AML-193 (cell line): ENCODE measurements around the gene PRR7.

Experiments used
- DNase-seq, 2 experiments: peaks; one replicate each; lab custom pipeline; 2025; lab: John Stamatoyannopoulos, UW

PRR7 gene

GRCh38 chr5:177469750-177470525 lies 23.3 kb downstream of the PRR7 start:
- no peak for DNase-seq

GRCh38 chr5:177470759-177471536 lies 24.3 kb downstream of the PRR7 start:
- no peak for DNase-seq

GRCh38 chr5:177471610-177472356 lies 25.2 kb downstream of the PRR7 start:
- DNase-seq: no peak

DNA sequence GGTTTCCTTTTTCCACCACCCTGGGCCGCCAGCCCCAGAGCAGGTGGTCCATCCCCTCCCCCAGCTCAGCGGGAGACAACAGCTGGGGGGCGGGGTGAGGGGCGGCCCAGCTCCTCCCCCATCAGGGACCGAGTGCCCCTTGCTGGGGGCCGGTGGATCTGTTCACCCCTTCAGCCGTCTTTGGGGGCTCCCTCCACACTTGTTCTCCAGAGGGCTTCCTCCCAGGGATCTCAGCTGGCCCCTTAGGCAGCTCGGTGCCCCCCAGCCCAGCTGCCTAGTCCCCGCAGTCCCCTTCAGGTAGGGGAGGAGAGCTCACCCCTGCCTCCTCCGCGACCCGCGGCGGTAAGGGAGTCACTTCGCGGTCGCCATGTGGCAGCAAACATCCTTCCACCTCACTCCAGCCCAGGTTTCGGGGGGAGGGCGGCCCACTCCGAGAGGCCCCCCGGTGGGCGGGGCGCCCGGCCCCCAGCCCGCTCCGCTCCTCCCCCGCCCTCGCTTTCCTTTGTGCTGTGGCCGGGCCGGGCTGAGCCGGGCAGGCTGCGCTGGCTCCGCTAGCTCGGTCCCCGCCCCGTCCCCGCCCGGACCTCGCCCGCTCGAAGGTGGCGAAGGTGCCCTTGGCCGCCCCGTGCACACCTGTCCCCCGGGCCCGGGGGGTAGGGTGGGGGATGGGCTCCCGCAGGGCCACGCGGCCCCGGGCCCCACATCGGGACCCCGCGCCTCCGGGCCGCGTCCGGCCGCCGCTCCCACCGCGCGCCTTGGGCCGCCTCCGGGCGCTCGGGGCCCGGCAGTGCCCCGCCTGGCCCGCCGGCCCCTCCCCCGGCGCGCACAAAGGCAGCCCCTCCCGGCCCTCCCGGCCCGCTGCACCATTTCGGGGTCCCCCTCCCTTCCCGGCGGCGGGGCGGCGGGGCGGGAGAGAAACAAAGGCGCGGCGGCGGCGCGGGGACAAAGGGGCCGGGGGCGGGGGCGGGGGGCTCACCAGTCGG lies 26.1 kb downstream of the PRR7 start:
- no peak for DNase-seq

- no peak for DNase-seq
Measured at GRCh38 chr5:177473443-177474001, 26.9 kb downstream of the PRR7 start, which contains the start of gene DBN1. Gene DBN1, minus strand, starts transcription at chr5:177473634. Its CDS starts 113 bp downstream, at chr5:177473521.

- DNase-seq: no peak
Measured at GRCh38 chr5:177474002-177474476, 27.4 kb downstream of the PRR7 start.

GRCh38 chr5:177474846-177475562 lies 28.4 kb downstream of the PRR7 start:
- DNase-seq: no peak

- DNase-seq: no peak
Measured at GRCh38 chr5:177475563-177476427, 29.2 kb downstream of the PRR7 start.

GRCh38 chr5:177476531-177477233 lies 30.1 kb downstream of the PRR7 start:
- no peak for DNase-seq

DNA sequence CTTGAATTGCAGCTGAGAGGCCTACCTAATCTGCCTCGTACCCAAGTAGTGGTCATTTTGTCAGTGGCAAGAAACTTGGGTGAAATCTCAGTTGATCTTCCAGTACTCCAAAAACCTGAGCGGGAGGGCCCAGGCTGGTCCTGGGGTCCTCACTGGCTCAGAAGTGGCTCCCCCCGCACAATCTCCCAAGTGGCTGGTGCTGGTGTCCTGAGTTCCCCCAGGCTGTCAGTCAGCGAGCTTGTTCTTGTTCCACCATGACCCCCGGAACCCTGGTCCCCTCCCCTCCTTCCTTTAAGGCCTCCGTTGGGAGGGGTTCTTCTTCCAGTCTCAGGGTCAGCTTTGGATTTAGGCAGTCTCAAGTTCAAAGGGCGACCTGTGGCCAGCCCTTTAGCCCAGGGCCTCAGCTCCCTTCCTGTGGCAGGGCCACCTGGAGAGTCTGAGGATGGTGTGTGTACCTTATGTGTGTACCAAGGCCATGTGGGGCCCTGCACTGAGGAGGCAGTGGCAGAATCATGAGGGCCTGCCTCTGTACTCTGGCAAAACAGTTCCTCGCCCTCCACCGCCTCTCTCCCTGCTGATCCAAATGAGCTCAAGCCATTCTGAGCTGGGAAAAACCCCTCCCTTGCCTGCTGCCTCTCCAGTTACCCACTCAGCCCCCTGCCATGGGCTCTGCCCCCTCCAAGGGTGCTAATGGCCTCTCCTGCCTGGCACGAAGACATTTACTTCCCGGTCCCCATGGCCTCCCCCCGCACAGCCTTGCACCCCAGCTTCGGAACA lies 31.3 kb downstream of the PRR7 start:
- DNase-seq: no peak

- peak; percentile 86 to 89 for DNase-seq
Measured at GRCh38 chr5:177478711-177479646, 32.4 kb downstream of the PRR7 start.

DNA sequence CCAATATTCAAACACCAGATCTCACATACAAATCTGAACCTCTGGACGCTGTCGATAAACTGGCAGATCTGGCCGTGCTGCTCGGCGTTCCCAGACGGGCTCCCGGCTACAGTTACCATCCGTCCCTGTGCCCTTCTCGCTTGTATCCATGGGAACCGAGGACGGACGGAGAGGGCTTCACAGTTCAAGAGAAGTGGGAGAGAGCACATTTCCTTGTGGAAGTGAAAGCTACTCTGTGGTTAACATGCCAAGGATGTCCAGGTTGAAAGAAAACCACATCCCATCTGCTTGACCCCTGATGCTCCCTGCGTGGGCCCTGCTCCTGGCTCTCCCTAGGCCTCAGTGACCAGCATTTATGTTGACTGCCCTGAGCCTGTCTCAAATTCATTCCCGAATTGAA lies 33.2 kb downstream of the PRR7 start:
- DNase-seq: no peak

DNA sequence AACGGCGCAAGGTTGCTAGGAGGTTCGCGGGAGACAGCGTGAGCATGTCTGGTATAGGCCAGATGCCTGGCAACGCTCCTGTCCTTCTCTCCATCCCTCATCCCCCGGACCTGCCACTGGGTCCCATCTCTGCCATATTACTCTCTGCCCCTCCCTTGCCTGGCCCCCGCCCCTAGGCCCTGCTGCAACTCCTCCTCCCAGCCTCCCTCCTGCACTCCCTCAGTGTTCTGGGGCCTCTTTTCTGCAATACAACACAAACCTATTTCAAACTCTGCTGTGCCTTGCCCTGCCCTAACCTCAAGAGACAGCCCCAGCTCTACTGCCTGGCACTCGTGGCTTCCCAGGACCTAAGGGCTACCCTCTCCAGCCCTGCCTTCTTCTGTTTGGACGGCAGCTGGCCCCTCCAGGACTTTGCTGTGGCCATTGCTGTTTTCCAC lies 35.8 kb downstream of the PRR7 start:
- DNase-seq: no peak

- no peak for DNase-seq
Measured at GRCh38 chr5:177483042-177483441, 36.4 kb downstream of the PRR7 start.

DNA sequence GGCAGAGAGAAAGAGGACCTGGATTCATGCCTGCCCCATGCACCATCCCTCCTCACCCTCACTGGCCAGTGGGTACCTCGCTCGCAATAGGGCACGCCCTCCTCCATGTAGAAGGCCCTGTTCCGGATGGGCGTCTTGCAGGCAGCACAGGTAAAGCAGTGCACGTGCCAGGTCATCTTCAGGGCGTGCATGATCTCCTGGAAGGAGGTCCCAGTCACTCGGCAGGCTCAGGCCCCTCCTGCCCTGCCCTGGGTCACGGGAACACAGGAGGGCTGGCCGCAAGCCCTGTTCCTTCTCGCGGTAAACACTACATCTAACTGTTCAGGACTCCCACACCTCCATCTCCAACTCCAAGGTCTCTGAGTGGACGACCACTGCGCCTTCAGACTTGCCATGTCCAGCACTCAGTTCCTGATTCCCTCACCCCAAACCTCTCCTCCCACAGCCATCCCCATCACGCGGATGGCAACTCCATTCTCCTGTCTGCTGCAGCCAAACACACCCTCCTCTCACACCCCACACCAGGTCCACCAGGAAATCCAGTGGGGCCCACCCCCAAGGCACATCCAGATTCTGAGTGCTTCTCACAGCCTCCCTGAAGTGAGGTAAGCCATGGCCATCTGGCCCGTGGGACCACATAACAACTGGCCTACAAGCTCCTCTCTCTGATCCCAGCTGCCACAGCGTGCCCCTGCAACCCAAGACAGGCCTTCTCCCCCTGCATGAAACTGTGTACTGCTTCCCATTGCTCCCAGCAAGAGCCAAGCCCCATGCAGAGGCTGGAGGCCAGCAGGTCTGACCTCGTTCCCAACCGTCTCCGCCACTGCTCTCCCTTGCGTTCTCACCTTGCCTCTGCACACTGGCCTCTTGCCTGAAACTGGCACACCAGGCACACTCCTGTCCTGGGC lies 37.6 kb downstream of the PRR7 start:
- no peak for DNase-seq
